D721Med (cell line): ENCODE data around the gene SNTG2.

Experiments
- DNase-seq: peaks from one replicate; pipeline ENCODE4 v3.0.0; 2011; ENCODE audit warnings: low spot score; ENCODE audit not compliant: insufficient read length
- FAIRE-seq: peaks from 2 replicates; lab custom pipeline; 2011; peaks lifted over from hg19 to GRCh38; lab: Jason Lieb, UNC
- CTCF ChIP-seq: IDR thresholded peaks from 2 replicates; pipeline ENCODE4 v1.5.1; 2012; ENCODE audit warnings: mild to moderate bottlenecking, control low read depth; ENCODE audit not compliant: insufficient read depth; ENCODE audit errors: missing control alignments

The SNTG2 gene

GRCh38 chr2:1159013-1159412 lies 208.4 kb downstream of the SNTG2 start:
- TF ChIP-seq CTCF, result no peak
- FAIRE-seq, result no peak
- DNase-seq, result no peak

GRCh38 chr2:1162246-1162645 lies 211.6 kb downstream of the SNTG2 start:
- DNase-seq, result no peak
- no peak for TF ChIP-seq CTCF
- FAIRE-seq, result no peak

GRCh38 chr2:1162768-1163584 lies 212.3 kb downstream of the SNTG2 start:
- FAIRE-seq (no peak), DNase-seq (no peak)
- no peak for TF ChIP-seq CTCF

- no peak for TF ChIP-seq CTCF
- DNase-seq (no peak), FAIRE-seq (no peak)
These were observed 216.3 kb downstream of the SNTG2 start for GRCh38 chr2:1166976-1167375.

GRCh38 chr2:1168846-1169245 lies 218.2 kb downstream of the SNTG2 start:
- DNase-seq (no peak), FAIRE-seq (no peak)
- TF ChIP-seq CTCF, result no peak

GRCh38 chr2:1169291-1169949 lies 218.8 kb downstream of the SNTG2 start:
- FAIRE-seq (no peak), DNase-seq (no peak)
- TF ChIP-seq CTCF, result no peak

- no peak for FAIRE-seq
- no peak for DNase-seq
- no peak for TF ChIP-seq CTCF
These were observed 219.6 kb downstream of the SNTG2 start for GRCh38 chr2:1170241-1170640.
